Natural killer cell (primary cell): Measurements from ENCODE around the gene C1orf21. TPM values are rescaled to one million over a fixed set of nuclear protein-coding genes. Genes with fewer than 3 reads are reported as not detected.

ENCODE experiments used
- ATAC-seq, 3 donors: fragments of 150-1000 bp in 2 of 3; fragments of 200-7000 bp in 1 of 3; cut with Tn5 transposase; 1 replicate in 1 of 3; 2 replicates in 2 of 3; pipeline ENCODE4 v1.10.0; 2021; ENCODE audit warnings: mild to moderate bottlenecking in 2 of 3, moderate library complexity in 2 of 3
- DNase-seq, 2 donors: peaks; one replicate each; pipeline versions ENCODE4 v3.0.0 to v3.0.0-alpha.2; 2013 to 2021; ENCODE audit warnings: mixed read lengths in 1 of 2
- H3K27ac ChIP-seq: one replicate; pipeline ENCODE4 v1.5.1; 2013; ENCODE audit warnings: mild to moderate bottlenecking, low read length
- H3K27me3 ChIP-seq: one replicate; pipeline ENCODE4 v1.6.1; 2013; ENCODE audit warnings: low read length; ENCODE audit not compliant: control insufficient read depth, insufficient read depth
- H3K36me3 ChIP-seq: one replicate; pipeline ENCODE4 v1.6.1; 2013; ENCODE audit warnings: low read length; ENCODE audit not compliant: control insufficient read depth, insufficient read depth
- H3K4me1 ChIP-seq: one replicate; pipeline ENCODE4 v1.6.1; 2013; ENCODE audit warnings: low read length; ENCODE audit not compliant: control insufficient read depth, insufficient read depth
- H3K4me3 ChIP-seq: one replicate; pipeline ENCODE4 v1.5.1; 2013; ENCODE audit warnings: low read length
- H3K9me3 ChIP-seq: one replicate; pipeline ENCODE4 v1.6.1; 2013; ENCODE audit warnings: low read length; ENCODE audit not compliant: control insufficient read depth, insufficient read depth
- H3K27ac Mint-ChIP-seq, 2 donors: one replicate each; pipeline ENCODE4 v1.8.0; 2022; ENCODE audit warnings: mild to moderate bottlenecking in 2 of 2, mixed read lengths in 2 of 2, moderate library complexity in 1 of 2
- H3K27me3 Mint-ChIP-seq, 2 donors: one replicate each; pipeline ENCODE4 v1.8.0; 2022; ENCODE audit warnings: low read depth in 2 of 2, mixed read lengths in 2 of 2
- H3K36me3 Mint-ChIP-seq: one replicate; pipeline ENCODE4 v1.8.0; 2022; ENCODE audit warnings: mixed read lengths
- H3K4me1 Mint-ChIP-seq, 2 donors: one replicate each; pipeline ENCODE4 v1.8.0; 2022; ENCODE audit warnings: mixed read lengths in 2 of 2
- H3K4me3 Mint-ChIP-seq: one replicate; pipeline ENCODE4 v1.8.0; 2022; ENCODE audit warnings: mild to moderate bottlenecking, moderate library complexity, mixed read lengths
- H3K9me3 Mint-ChIP-seq, 2 donors: one replicate each; pipeline ENCODE4 v1.8.0; 2022; ENCODE audit warnings: mixed read lengths in 2 of 2
- WGBS: methylation state at CpG from one replicate; pipeline ENCODE4 v1.1.7; 2013; ENCODE audit warnings: missing lambda C conversion rate; ENCODE audit not compliant: insufficient coverage; 5-methylcytosine and 5-hydroxymethylcytosine counted together
- intact Hi-C: fragments of 100-400 bp; cut with micrococcal nuclease; formaldehyde crosslinking; loops from one replicate; pipeline ENCODE4 v1.14.2; 2022
- total RNA-seq, 4 donors: library from RNA; stranded (reverse); fragments of 120-200 nt in 1 of 4; gene quantifications; one replicate each; pipeline versions ENCODE4 v1.2.3 to v1.2.4, GENCODE V29; 2013 to 2022
- TF ChIP-seq, protein P1 (sequence below): fragments of 200-600 bp; IDR thresholded peaks from one replicate; pipeline ENCODE4 v1.8.0; 2022; ENCODE audit warnings: antibody characterized with exemption

Gene C1orf21
- total RNA-seq, 3 donors from 2014 or later (not counting 1 experiment from before 2014, with no cell fraction given) = 84.3 to 111 (median 88.3) TPM

DNA sequence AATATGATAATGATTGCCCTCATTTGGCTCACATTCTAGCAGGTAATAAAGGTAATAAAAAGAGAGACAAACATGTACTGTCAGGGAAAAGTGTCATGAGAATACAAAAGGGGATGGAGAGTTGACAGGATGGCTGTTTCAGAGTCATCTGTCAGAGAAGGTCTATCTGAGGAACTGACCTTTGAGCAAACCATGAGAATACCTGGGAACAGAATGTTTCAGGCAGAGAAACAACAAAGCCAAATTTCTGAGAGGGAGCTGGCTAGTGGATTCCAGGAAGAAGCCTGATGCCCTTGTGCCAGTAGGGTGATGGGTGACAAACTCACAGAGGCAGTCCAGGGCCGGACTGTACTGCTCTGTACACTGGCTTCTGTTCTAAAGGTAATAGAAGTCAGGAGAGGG is 107.2 kb downstream of the C1orf21 start:
- no peak overlapping the region for H3K27ac ChIP-seq
- WGBS = 81% methylated on average over 1 of the region's 1 CpG
- H3K27ac Mint-ChIP-seq = peak overlapping the region; percentile 98 to 99

DNA sequence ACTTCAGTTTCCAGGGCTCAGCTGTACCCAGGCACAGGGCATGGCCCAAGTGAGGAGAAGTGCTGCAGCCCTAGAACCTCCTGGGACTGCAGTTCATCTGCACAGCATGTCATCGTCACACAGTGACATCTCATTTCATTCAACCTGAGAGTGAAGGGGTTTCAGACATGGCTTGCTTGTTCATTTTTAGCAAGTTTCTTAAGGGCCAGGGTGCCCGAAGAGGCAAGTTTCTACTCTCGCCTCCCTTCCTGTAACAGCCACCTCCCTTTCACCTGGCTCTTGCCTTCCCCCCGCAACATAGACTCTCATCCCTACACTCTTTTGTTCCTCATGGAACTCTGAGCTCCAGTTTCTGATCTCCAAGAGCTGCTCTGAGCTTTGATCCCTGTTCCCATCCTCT is 108.1 kb downstream of the C1orf21 start:
- H3K36me3 Mint-ChIP-seq = no peaks in the 10 kb centered on the region
- H3K36me3 ChIP-seq = no peaks in the 10 kb centered on the region
- peaks cover 59 to 60% of the 10 kb centered on the region in 2 donors for H3K4me1 Mint-ChIP-seq
- intact Hi-C loops = loop anchor here (5.0 kb wide), 1 partner anchor 42 kb away; no protein-coding TSS in a partner anchor
- 88% methylated on average over 4 of the region's 4 CpGs for WGBS
- H3K9me3 ChIP-seq = no peaks in the 10 kb centered on the region
- DNase-seq (no peak), ATAC-seq (no peak)
- TF ChIP-seq, protein P1, sequence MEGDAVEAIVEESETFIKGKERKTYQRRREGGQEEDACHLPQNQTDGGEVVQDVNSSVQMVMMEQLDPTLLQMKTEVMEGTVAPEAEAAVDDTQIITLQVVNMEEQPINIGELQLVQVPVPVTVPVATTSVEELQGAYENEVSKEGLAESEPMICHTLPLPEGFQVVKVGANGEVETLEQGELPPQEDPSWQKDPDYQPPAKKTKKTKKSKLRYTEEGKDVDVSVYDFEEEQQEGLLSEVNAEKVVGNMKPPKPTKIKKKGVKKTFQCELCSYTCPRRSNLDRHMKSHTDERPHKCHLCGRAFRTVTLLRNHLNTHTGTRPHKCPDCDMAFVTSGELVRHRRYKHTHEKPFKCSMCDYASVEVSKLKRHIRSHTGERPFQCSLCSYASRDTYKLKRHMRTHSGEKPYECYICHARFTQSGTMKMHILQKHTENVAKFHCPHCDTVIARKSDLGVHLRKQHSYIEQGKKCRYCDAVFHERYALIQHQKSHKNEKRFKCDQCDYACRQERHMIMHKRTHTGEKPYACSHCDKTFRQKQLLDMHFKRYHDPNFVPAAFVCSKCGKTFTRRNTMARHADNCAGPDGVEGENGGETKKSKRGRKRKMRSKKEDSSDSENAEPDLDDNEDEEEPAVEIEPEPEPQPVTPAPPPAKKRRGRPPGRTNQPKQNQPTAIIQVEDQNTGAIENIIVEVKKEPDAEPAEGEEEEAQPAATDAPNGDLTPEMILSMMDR = no peak
- H3K27me3 ChIP-seq = no peaks in the 10 kb centered on the region
- H3K4me1 ChIP-seq = peaks cover 17% of the 10 kb centered on the region
- no peak overlapping the region for H3K4me3 ChIP-seq
- H3K9me3 Mint-ChIP-seq = no peaks in the 10 kb centered on the region
- H3K4me3 Mint-ChIP-seq = no peak overlapping the region
- no peaks in the 10 kb centered on the region for H3K27me3 Mint-ChIP-seq
- H3K27ac ChIP-seq = no peak overlapping the region
- peak overlapping the region; percentile 98 to 99 for H3K27ac Mint-ChIP-seq

More for the DNA sequence above, 107.2 kb downstream of the C1orf21 start:
- TF ChIP-seq, protein P1 = no peak
- ATAC-seq = no peak
- Mint-ChIP-seq H3K4me1 (peaks cover 60 to 62% of the 10 kb centered on the region in 2 donors), H3K9me3 (no peaks in the 10 kb centered on the region), H3K36me3 (no peaks in the 10 kb centered on the region), H3K27me3 (no peaks in the 10 kb centered on the region), H3K4me3 (peak overlapping the region; percentile 7)
- Histone ChIP-seq H3K27me3 (no peaks in the 10 kb centered on the region), H3K4me1 (peaks cover 17% of the 10 kb centered on the region), H3K4me3 (no peak overlapping the region), H3K9me3 (no peaks in the 10 kb centered on the region), H3K36me3 (no peaks in the 10 kb centered on the region)
- no peak for DNase-seq
- intact Hi-C loops = loop anchor here (5.0 kb wide), 1 partner anchor 43 kb away; no protein-coding TSS in a partner anchor

DNA sequence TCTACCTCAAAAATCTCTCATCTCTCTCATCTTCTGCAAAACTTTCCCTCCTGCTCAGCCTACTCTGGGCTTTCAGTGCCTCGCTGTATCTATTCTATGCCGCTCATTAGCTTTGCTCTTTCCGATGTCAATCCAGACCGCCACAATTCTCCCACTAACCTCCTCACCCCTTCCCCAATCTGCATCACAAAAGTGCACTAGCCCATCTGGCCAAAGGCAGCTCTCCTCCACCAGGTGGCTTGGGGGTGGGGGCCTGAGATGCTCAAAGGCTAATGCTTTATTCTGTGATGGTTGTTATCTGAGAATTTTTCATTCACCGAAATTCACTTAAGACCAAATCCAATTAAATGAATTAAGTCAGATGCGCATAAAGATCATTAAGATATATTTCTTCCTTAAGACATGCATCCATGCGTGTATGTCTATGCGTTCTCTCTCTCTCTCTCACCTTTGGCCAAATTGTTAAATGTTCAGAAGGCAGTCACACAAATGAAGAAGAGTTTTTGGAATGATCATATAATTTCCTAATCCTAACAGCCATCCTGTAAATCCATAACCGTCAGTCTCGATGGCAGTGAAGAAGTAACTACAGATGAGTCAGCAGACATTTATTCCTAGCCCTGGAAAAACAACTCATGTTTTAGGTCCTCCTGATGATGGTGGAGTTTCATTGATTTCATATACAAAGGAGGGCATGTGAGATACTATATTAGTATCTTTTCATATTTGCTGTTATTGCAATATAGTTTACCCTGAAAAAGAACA is 111.3 kb downstream of the C1orf21 start:
- Histone ChIP-seq H3K9me3 (no peaks in the 10 kb centered on the region), H3K27ac (no peak overlapping the region), H3K4me3 (no peak overlapping the region), H3K4me1 (peaks cover 4% of the 10 kb centered on the region), H3K27me3 (no peaks in the 10 kb centered on the region), H3K36me3 (no peaks in the 10 kb centered on the region)
- Mint-ChIP-seq H3K4me3 (no peak overlapping the region), H3K9me3 (no peaks in the 10 kb centered on the region), H3K36me3 (no peaks in the 10 kb centered on the region), H3K4me1 (peaks cover 30 to 31% of the 10 kb centered on the region in 2 donors), H3K27me3 (no peaks in the 10 kb centered on the region), H3K27ac (no peak overlapping the region)
- TF ChIP-seq, protein P1 = no peak
- 98% methylated on average over 7 of the region's 10 CpGs for WGBS
- intact Hi-C loops = no loop called here
- ATAC-seq = no peak
- DNase-seq = no peak
